Measurements from ENCODE around the gene ZNF525. TPM values are rescaled to one million over a fixed set of nuclear protein-coding genes. Genes with fewer than 3 reads are reported as not detected.
A peak's percentile ranks its signal among the peaks of the same experiment; 100 is the strongest.
"Not testable (repeated sequence)": the region's sequence is repeated elsewhere in the genome, so short reads cannot be mapped to it uniquely, and the experiment has no call there.

The ZNF525 gene
- total RNA-seq, 4 donors from 2014 or later: 6.0 to 13.2 (median 10.3) TPM

DNA sequence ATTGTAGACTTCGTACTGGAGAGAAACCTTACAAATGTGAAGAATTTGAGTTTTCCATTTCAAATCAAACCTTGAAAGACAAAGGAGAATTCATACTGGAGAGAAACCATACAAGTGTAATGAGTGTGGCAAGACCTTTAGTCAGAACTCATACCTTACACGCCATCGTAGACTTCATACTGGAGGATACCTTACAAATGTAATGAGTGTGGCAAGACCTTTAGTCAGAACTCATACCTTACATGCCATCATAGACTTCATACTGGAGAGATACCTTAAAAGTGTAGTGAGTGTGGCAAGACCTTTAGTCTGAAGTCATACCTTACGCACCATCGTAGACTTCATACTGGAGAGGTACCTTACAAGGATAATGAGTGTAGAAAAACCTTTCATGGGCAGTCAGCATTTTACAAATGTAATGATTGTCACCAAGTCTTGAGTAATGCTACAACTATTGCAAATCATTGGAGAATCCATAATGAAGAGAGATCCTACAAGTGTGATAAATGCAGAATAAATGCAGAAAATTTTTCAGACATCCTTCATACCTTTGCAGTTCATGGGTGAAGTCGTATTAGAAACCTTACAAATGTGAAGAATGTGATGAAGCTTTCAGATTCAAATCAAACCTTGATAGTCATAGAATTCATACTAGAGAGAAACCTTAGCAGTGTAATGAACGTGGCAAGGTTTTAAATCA lies 44.1 kb downstream of the ZNF525 start:
- Histone ChIP-seq H3K27me3 (no peaks in the 10 kb centered on the region), H3K4me3 (no peak overlapping the region), H3K9me3 (peaks cover 5 to 75% (median 24%) of the 10 kb centered on the region in 4 donors), H3K36me3 (peaks cover 0 to 33% (median 5%) of the 10 kb centered on the region in 3 donors), H3K27ac (no peak overlapping the region), H3K4me1 (no peaks in the 10 kb centered on the region)
- TF ChIP-seq, protein P1, sequence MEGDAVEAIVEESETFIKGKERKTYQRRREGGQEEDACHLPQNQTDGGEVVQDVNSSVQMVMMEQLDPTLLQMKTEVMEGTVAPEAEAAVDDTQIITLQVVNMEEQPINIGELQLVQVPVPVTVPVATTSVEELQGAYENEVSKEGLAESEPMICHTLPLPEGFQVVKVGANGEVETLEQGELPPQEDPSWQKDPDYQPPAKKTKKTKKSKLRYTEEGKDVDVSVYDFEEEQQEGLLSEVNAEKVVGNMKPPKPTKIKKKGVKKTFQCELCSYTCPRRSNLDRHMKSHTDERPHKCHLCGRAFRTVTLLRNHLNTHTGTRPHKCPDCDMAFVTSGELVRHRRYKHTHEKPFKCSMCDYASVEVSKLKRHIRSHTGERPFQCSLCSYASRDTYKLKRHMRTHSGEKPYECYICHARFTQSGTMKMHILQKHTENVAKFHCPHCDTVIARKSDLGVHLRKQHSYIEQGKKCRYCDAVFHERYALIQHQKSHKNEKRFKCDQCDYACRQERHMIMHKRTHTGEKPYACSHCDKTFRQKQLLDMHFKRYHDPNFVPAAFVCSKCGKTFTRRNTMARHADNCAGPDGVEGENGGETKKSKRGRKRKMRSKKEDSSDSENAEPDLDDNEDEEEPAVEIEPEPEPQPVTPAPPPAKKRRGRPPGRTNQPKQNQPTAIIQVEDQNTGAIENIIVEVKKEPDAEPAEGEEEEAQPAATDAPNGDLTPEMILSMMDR (IDR thresholded peaks at IDR 0.05): no peak
- TF ChIP-seq POLR2A (IDR thresholded peaks at IDR 0.05): no peak
- DNase-seq: no peak

DNA sequence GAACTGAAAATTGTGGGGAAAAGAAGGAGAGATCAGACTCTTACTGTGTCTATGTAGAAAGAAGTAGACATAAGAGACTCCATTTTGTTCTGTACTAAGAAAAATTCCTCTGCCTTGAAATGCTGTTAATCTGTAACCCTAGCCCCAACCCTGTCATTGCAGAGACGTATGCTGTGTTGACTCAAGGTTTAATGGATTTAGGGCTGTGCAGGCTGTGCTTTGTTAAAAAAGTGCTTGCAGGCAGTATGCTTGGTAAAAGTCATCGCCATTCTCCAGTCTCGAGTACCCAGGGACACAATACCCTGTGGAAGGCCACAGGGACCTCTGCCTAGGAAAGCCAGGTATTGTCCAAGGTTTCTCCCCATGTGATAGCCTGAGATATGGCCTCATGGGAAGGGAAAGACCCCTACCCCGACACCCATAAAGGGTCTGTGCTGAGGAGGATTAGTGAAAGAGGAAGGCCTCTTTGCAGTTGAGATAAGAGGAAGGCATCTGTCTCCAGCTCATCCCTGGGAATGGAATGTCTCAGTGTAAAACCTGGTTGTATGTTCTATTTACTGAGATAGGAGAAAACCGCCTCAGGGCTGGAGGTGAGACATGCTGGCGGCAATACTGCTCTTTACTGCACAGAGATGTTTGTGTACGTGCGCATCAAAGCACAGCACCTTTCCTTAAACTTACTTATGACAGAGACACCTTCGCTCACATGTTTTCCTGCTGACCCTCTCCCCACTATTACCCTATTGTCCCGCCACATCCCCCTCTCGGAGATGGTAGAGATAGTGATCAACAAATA lies 55.2 kb downstream of the ZNF525 start:
- H3K27me3 ChIP-seq, H3K9me3 ChIP-seq, H3K4me1 ChIP-seq, H3K36me3 ChIP-seq, H3K4me3 ChIP-seq, DNase-seq, H3K27ac ChIP-seq: not testable (repeated sequence)

DNA sequence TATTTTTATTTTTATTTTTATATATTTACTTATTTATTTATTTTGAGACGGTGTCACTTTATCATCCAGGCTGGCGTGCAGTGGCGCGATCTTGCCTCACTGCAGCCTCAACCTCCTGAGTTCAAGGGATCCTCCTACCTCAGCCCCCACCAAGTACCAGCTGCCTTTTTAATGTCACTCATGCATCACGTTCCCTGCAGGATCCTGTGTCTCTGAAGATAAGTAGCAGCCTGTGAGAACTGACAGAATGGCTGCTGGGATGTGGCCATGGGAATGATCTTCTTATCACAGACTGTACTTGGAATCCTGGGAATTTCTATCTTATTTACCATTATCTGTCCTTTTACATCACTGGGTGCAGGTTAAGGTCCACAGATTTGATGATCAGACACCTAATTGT lies 57.0 kb downstream of the ZNF525 start:
- Histone ChIP-seq H3K4me3 (no peak overlapping the region), H3K27ac (no peak overlapping the region), H3K4me1 (no peaks in the 10 kb centered on the region), H3K27me3 (no peaks in the 10 kb centered on the region), H3K36me3 (no peaks in the 10 kb centered on the region), H3K9me3 (no peaks in the 10 kb centered on the region)
- TF ChIP-seq, protein P1 (IDR thresholded peaks at IDR 0.05): no peak
- no peak for TF ChIP-seq POLR2A (IDR thresholded peaks at IDR 0.05)
- no peak for DNase-seq

DNA sequence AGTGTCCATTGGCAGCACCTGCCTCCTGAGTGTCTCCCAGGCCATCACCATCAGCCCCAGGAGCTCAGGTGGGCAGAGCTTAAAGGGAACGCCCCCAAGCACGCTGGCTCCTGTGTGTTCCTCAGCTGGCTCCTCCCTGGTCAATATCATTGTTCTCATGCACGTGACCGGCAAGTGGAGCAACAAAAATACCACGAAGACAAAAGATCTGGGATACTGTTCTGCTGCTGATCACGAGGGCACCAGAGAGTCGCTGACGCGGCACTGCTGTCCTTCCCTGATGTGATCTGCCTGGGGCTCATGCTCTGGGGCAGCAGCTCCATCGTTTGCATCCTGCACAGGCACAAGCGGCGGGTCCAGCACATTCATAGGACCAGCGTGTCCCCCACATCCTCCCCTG lies 57.6 kb downstream of the ZNF525 start:
- not testable (repeated sequence) for H3K4me1 ChIP-seq, DNase-seq, H3K4me3 ChIP-seq, H3K9me3 ChIP-seq, H3K27ac ChIP-seq, H3K27me3 ChIP-seq, H3K36me3 ChIP-seq

DNA sequence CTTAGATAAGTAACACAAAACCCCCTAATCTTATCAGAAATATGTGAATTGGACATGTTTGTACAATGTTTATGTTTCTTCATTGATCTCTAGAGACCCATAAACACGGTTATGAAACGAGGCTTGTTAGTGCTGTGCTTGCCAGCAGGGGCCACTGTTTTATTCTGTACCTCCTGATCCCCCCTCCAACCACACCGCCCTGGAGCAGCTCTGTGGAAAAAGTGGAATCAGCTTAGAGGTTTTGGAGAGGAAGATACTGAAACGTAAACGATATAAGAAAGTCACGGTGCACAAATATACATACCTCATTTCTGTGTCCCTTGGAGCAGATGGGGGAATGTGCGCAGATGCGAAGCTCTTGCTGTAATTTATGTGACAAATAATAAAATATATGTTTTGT lies 58.2 kb downstream of the ZNF525 start:
- not testable (repeated sequence) for H3K4me1 ChIP-seq, H3K9me3 ChIP-seq, H3K4me3 ChIP-seq, DNase-seq, H3K36me3 ChIP-seq, H3K27me3 ChIP-seq, H3K27ac ChIP-seq

DNA sequence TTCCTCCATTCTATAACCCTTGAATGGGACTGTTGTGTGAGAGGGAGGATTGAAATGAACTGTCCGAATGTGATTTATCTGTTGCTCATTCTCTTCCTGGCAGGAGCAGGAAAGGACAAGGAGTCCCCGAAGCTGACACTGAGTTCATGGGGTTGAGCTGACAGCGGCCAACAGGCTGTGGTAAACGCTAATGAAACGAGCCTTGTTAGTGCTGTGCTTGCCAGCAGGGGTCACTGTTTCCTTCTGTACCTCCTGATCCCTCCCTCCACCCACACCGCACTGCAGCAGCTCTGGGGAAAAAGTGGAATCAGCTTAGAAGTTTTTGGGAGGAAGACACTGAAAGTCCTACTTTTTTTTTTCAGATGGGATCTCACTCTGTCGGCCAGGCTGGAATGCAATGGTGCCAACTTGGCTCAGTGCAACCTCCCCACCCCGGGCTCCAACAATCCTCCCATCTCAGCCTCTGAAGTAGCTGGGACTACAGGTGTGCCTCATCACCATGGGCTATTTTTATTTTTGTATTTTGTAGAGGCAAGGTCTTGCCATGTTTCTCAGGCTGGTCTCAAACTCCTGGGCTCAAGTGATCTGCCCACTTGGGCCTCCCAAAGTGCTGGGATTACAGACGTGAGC lies 59.6 kb downstream of the ZNF525 start:
- H3K36me3 ChIP-seq: no peaks in the 10 kb centered on the region
- no peak for TF ChIP-seq POLR2A (IDR thresholded peaks at IDR 0.05)
- TF ChIP-seq, protein P1 (IDR thresholded peaks at IDR 0.05): peak; percentile 28 to 80 (median 68)
- H3K27me3 ChIP-seq: no peaks in the 10 kb centered on the region
- no peak overlapping the region for H3K27ac ChIP-seq
- peak; percentile 54 to 84 (median 69) for DNase-seq
- no peaks in the 10 kb centered on the region for H3K4me1 ChIP-seq
- H3K9me3 ChIP-seq: no peaks in the 10 kb centered on the region
- no peak overlapping the region for H3K4me3 ChIP-seq

Data from Peyer's patch (tissue), 4 donors.